Measurements from ENCODE around the gene HERPUD1.
"Not testable (repeated sequence)": the region's sequence is repeated elsewhere in the genome, so short reads cannot be mapped to it uniquely, and the experiment has no call there.

The HERPUD1 gene

GRCh38 chr16:56953006-56953405 is 21.1 kb downstream of the HERPUD1 start:
- in situ Hi-C loops (cut with MboI; ENCODE audit: low sequenced_read_pairs): loop anchor here (5.0 kb wide), 1 partner anchor 86 kb away; the partner anchor contains the start of gene SLC12A3

- in situ Hi-C loops (cut with MboI; ENCODE audit: low sequenced_read_pairs): no loop called here
Observed at GRCh38 chr16:56956076-56956475, 24.1 kb downstream of the HERPUD1 start.

GRCh38 chr16:56956756-56957155 is 24.8 kb downstream of the HERPUD1 start:
- in situ Hi-C loops (cut with MboI; ENCODE audit: low sequenced_read_pairs): no loop called here

- in situ Hi-C loops (cut with MboI; ENCODE audit: low sequenced_read_pairs): loop anchor here (10.0 kb wide), 1 partner anchor 204 kb away; no protein-coding TSS in a partner anchor
Observed at GRCh38 chr16:56960681-56961281, 28.8 kb downstream of the HERPUD1 start.

- in situ Hi-C loops (cut with MboI; ENCODE audit: low sequenced_read_pairs): loop anchor here (10.0 kb wide), 1 partner anchor 203 kb away; no protein-coding TSS in a partner anchor
Observed at GRCh38 chr16:56961386-56961785, 29.4 kb downstream of the HERPUD1 start.

- in situ Hi-C loops (cut with MboI; ENCODE audit: low sequenced_read_pairs): loop anchor here (10.0 kb wide), 1 partner anchor 203 kb away; no protein-coding TSS in a partner anchor
Observed at GRCh38 chr16:56961851-56962281, 29.9 kb downstream of the HERPUD1 start, which contains the start of gene CETP. CETP (plus strand) TSS chr16:56961950; CDS start chr16:56961980, 30 bp downstream.

- in situ Hi-C loops (cut with MboI; ENCODE audit: low sequenced_read_pairs): loop anchor here (10.0 kb wide), 1 partner anchor 200 kb away; no protein-coding TSS in a partner anchor
Observed at GRCh38 chr16:56964243-56965148, 32.6 kb downstream of the HERPUD1 start.

- in situ Hi-C loops (cut with MboI; ENCODE audit: low sequenced_read_pairs): loop anchor here (10.0 kb wide), 1 partner anchor 199 kb away; no protein-coding TSS in a partner anchor
Observed at GRCh38 chr16:56965149-56966092, 33.5 kb downstream of the HERPUD1 start.

GRCh38 chr16:56966093-56966475 is 34.1 kb downstream of the HERPUD1 start:
- in situ Hi-C loops (cut with MboI; ENCODE audit: low sequenced_read_pairs): loop anchor here (10.0 kb wide), 1 partner anchor 199 kb away; no protein-coding TSS in a partner anchor

GRCh38 chr16:56967733-56968132 is 35.8 kb downstream of the HERPUD1 start:
- in situ Hi-C loops (cut with MboI; ENCODE audit: low sequenced_read_pairs): loop anchor here (10.0 kb wide), 1 partner anchor 197 kb away; no protein-coding TSS in a partner anchor

GRCh38 chr16:56969769-56970168 is 37.8 kb downstream of the HERPUD1 start:
- in situ Hi-C loops (cut with MboI; ENCODE audit: low sequenced_read_pairs): loop anchor here (10.0 kb wide), 1 partner anchor 195 kb away; no protein-coding TSS in a partner anchor

- in situ Hi-C loops (cut with MboI; ENCODE audit: low sequenced_read_pairs): no loop called here
Observed at GRCh38 chr16:56970934-56971767, 39.2 kb downstream of the HERPUD1 start.

- in situ Hi-C loops (cut with MboI; ENCODE audit: low sequenced_read_pairs): no loop called here
Observed at GRCh38 chr16:56971768-56972043, 39.8 kb downstream of the HERPUD1 start.

GRCh38 chr16:56972403-56973293 is 40.7 kb downstream of the HERPUD1 start:
- in situ Hi-C loops (cut with MboI; ENCODE audit: low sequenced_read_pairs): no loop called here

- in situ Hi-C loops (cut with MboI; ENCODE audit: low sequenced_read_pairs): no loop called here
Observed at GRCh38 chr16:56973294-56973689, 41.4 kb downstream of the HERPUD1 start.

GRCh38 chr16:56973899-56974298 is 42.0 kb downstream of the HERPUD1 start:
- in situ Hi-C loops (cut with MboI; ENCODE audit: low sequenced_read_pairs): not testable (repeated sequence)

- in situ Hi-C loops (cut with MboI; ENCODE audit: low sequenced_read_pairs): no loop called here
Observed at GRCh38 chr16:56974549-56975300, 42.8 kb downstream of the HERPUD1 start.

- in situ Hi-C loops (cut with MboI; ENCODE audit: low sequenced_read_pairs): no loop called here
Observed at GRCh38 chr16:56975714-56976113, 43.8 kb downstream of the HERPUD1 start.

All from HL-60/S4 (cell line).